IgD-negative memory B cell (primary cell): ENCODE measurements around the gene CHRM1. TPM values are rescaled to one million over a fixed set of nuclear protein-coding genes. Genes with fewer than 3 reads are reported as not detected.
A peak's percentile ranks its signal among the peaks of the same experiment; 100 is the strongest.

Experiments
- H3K27ac Mint-ChIP-seq, 3 donors: one replicate each; pipeline ENCODE4 v1.8.0; 2020 to 2022; ENCODE audit warnings: mild to moderate bottlenecking in 3 of 3, mixed read lengths in 3 of 3, moderate library complexity in 1 of 3
- H3K27me3 Mint-ChIP-seq: one replicate; pipeline ENCODE4 v1.8.0; 2021; ENCODE audit warnings: mixed read lengths
- H3K36me3 Mint-ChIP-seq: one replicate; pipeline ENCODE4 v1.8.0; 2020; ENCODE audit warnings: mild to moderate bottlenecking, mixed read lengths
- H3K4me1 Mint-ChIP-seq, 3 donors: one replicate each; pipeline ENCODE4 v1.8.0; 2020 to 2022; ENCODE audit warnings: mixed read lengths in 3 of 3, mild to moderate bottlenecking in 1 of 3
- H3K4me3 Mint-ChIP-seq, 4 donors: one replicate each; pipeline ENCODE4 v1.8.0; 2020 to 2022; ENCODE audit warnings: mild to moderate bottlenecking in 4 of 4, mixed read lengths in 4 of 4, moderate library complexity in 3 of 4
- H3K9me3 Mint-ChIP-seq, 3 donors: one replicate each; pipeline ENCODE4 v1.8.0; 2020 to 2021; ENCODE audit warnings: mixed read lengths in 3 of 3, mild to moderate bottlenecking in 1 of 3
- polyA plus RNA-seq: library from polyadenylated mRNA; unstranded; fragments of 300-500 nt; fragmentation: Illumina TruSeq; gene quantifications from one replicate; pipeline ENCODE4 v1.2.3, GENCODE V29; 2021

The CHRM1 gene
- polyA plus RNA-seq, 1 donor from 2014 or later: not detected

DNA sequence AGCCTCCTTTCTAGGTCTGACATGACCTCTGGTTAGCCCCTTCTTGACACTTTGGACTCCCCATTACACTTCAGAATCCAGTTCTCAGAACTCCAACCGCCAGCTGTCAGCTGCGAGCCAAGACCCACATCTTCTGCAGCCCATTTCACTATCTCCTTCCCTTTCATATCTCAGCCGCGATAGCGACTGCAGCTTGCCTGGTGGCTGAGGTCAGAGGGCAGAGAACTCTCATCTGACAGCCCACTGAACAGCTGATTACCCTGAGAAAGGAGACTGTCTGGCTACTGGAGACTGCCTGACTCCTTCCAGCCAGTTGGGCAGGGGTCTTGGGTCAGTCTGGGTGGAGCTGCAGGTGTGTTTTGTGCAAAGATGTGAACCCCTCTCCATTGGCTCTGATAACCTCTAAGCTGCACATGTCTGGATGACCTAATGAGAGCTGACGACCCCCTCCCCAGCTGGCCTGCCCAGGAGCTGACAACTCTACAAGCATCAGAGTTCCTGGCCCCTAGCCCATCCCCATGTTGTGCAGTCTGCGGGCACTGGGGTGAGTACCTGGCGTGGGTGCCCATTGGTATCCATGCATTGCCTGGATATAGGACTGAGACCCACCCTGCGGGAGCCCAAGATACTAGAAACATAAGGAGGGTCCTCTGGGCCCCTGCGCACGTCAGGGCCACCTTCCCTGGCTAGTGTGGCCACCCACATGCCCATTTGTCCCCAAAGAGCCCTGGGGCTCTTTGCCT is 1.1 kb downstream of the CHRM1 start:
- Mint-ChIP-seq H3K27ac (no peak overlapping the region), H3K27me3 (peaks cover 22% of the 10 kb centered on the region)

DNA sequence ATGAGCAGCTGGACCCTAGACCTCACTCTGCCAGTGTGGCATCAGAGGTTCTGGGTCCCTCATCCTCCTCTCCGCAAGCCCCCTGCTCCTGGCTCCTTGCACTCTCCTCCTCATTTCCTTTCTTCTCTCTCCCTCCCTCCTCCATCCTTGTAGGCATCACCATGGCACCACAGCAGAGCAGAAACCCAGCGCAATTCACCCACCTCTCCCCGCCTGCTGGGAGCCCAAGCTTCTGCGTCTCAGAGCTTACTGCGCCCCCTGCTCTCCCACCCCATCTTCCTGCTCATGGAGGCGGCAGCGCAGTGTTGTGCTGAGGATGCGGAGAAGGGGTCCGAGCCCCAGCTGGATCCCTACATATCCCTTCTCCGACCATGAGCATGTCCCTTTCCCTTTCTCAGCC is 1.7 kb downstream of the CHRM1 start:
- H3K4me1 Mint-ChIP-seq: peaks cover 5 to 7% (median 6%) of the 10 kb centered on the region in 3 donors
- H3K27ac Mint-ChIP-seq: no peak overlapping the region
- peaks cover 19% of the 10 kb centered on the region for H3K27me3 Mint-ChIP-seq
- H3K36me3 Mint-ChIP-seq: no peaks in the 10 kb centered on the region
- H3K9me3 Mint-ChIP-seq: no peaks in the 10 kb centered on the region
- peak overlapping the region in 1 of 4 donors; percentile 63 for H3K4me3 Mint-ChIP-seq

More for the DNA sequence above, 1.1 kb downstream of the CHRM1 start:
- Mint-ChIP-seq H3K4me3 (peak overlapping the region in 1 of 4 donors; percentile 63), H3K9me3 (no peaks in the 10 kb centered on the region), H3K36me3 (no peaks in the 10 kb centered on the region), H3K4me1 (peaks cover 5 to 7% (median 6%) of the 10 kb centered on the region in 3 donors)

DNA sequence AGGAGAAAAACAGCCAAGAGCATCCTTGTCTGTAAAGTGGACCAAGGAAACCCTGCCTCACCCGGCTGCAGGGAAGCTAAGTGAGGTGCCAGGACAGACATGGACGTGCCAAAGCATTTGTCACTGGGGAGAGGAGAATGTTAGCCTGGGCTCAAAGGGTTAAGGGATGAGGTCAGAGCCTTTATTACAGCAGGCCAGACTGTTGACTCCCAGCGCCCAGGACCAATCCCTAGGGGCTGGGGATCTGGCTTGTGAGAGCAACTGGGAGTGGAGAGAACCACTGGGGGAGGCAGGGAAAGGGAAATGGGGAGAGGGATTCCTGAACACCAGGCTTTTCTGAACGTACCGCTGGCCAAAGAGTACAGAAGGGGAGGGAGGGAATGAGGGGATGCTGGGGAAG is 2.6 kb downstream of the CHRM1 start:
- Mint-ChIP-seq H3K4me3 (no peak overlapping the region), H3K36me3 (no peaks in the 10 kb centered on the region), H3K27me3 (peaks cover 14% of the 10 kb centered on the region), H3K27ac (peak overlapping the region in 1 of 3 donors; percentile 78), H3K4me1 (peaks cover under 1 to 2% (median 2%) of the 10 kb centered on the region in 3 donors), H3K9me3 (no peaks in the 10 kb centered on the region)

DNA sequence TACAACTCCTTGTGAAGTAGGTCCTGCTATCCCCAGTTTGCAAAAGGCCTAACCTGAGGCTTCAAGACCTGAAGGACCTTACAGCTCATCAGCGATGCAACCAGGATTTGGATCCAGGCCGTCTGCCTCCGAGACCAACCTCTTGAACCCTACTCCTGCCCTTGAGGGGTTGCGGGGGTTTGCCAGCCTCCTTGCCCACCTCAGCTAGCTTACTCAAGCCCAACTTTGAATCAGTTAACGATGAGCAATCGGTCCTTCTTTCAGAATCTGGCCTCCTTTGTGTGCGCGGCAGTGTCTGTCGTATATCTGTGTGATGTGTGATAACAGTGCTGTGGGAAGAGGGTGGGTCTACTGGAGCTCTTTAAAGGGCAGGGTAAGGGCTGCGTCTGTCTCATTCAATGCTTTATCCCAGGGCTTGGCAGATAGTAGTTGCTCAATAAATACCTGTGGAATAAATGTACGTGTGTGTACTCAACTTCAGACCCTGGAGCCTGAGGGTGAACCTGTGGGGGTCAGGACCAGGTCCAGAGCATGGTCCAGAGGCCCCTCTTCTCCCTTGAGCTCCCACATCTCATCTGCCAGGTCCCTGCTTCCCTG is 3.2 kb downstream of the CHRM1 start:
- H3K36me3 Mint-ChIP-seq: no peaks in the 10 kb centered on the region
- peak overlapping the region in 1 of 3 donors; percentile 82 for H3K27ac Mint-ChIP-seq
- peaks cover 10% of the 10 kb centered on the region for H3K27me3 Mint-ChIP-seq
- H3K9me3 Mint-ChIP-seq: no peaks in the 10 kb centered on the region
- H3K4me3 Mint-ChIP-seq: no peak overlapping the region
- peaks cover 0 to 2% (median 2%) of the 10 kb centered on the region in 3 donors for H3K4me1 Mint-ChIP-seq

- no peaks in the 10 kb centered on the region for H3K9me3 Mint-ChIP-seq
These were observed 6.7 kb downstream of the CHRM1 start for GRCh38 chr11:62914416-62914815.

DNA sequence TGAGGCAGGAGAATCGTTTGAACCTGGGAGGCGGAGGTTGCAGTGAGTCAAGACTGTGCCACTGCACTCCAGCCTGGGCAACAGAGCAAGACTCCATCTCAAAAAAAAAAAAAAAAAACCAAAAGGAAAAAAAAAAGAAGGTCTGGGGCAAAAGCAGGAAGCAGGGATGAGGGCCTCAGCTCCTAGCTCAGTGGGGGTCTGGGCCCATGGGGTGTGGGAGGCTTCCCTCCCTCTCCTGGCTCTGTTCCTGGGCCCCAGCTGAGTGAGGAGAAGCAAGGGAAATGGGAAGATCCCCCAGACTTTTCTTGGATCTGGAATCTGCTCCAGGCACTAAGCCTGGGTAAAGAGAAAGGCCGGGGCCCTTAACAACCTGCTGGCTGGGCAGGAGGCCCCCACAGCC is 8.9 kb downstream of the CHRM1 start:
- Mint-ChIP-seq H3K4me1 (no peaks in the 10 kb centered on the region), H3K9me3 (no peaks in the 10 kb centered on the region), H3K36me3 (peaks cover 1% of the 10 kb centered on the region), H3K4me3 (no peak overlapping the region), H3K27me3 (peaks cover 10% of the 10 kb centered on the region), H3K27ac (no peak overlapping the region)

More at GRCh38 chr11:62914416-62914815, 6.7 kb downstream of the CHRM1 start:
- Mint-ChIP-seq H3K4me1 (no peaks in the 10 kb centered on the region), H3K27me3 (peaks cover 7% of the 10 kb centered on the region), H3K27ac (no peak overlapping the region), H3K4me3 (no peak overlapping the region), H3K36me3 (peaks cover 1% of the 10 kb centered on the region)

DNA sequence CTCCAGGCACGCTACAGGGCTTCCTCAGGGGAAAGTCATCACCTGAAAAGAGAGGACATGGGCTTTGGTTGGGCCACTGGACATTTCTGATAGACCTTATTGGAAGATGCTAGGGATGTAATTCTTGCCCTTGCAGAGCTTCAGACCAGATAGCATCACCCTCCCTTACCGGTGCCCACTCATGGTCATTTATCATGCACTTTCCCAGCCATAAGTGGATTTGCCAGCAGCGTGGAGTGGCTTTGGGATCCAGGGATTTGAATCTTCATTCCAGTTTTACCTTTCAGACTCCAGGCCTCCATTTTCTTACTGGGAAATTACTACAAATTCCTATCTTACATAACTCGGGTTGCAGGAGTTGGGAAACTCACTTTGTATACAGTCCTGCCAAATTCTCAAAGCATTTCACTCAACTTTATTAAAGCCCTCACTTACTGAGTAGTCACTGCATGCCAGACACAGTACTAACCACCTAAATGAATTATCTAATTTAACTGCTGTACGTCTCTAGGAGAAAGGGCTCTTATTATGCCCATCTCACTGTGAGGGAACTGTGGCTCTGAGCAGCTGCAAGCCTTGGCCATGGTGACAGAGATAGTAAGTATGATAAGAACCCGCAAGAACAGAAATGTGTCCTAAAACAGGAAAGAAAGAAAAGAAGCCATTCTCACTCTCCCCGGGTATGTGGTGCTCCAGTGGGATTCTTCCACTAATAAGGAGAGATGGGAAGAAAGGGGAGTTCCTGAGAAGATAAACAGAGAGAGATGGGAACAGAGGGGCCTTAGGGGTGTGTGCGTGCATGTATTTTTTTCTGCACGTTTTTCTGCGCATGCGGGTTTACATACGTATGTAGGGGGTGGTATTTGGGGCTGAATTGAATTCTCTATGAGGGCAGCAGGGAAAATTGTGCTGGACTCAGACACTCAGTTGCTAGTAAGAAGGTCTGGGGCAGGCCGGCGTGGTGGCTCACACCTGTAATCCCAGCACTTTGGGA is 9.7 kb downstream of the CHRM1 start:
- no peak overlapping the region for H3K27ac Mint-ChIP-seq
- peaks cover 13% of the 10 kb centered on the region for H3K27me3 Mint-ChIP-seq
- H3K4me3 Mint-ChIP-seq: no peak overlapping the region
- H3K36me3 Mint-ChIP-seq: peaks cover 1% of the 10 kb centered on the region
- H3K4me1 Mint-ChIP-seq: no peaks in the 10 kb centered on the region
- H3K9me3 Mint-ChIP-seq: no peaks in the 10 kb centered on the region

- Mint-ChIP-seq H3K27ac (no peak overlapping the region), H3K9me3 (no peaks in the 10 kb centered on the region), H3K4me3 (no peak overlapping the region), H3K4me1 (peaks cover under 1 to 3% (median 2%) of the 10 kb centered on the region in 3 donors), H3K27me3 (peaks cover 17% of the 10 kb centered on the region), H3K36me3 (peaks cover 1% of the 10 kb centered on the region)
These were observed 10.9 kb downstream of the CHRM1 start for GRCh38 chr11:62910141-62910882.

DNA sequence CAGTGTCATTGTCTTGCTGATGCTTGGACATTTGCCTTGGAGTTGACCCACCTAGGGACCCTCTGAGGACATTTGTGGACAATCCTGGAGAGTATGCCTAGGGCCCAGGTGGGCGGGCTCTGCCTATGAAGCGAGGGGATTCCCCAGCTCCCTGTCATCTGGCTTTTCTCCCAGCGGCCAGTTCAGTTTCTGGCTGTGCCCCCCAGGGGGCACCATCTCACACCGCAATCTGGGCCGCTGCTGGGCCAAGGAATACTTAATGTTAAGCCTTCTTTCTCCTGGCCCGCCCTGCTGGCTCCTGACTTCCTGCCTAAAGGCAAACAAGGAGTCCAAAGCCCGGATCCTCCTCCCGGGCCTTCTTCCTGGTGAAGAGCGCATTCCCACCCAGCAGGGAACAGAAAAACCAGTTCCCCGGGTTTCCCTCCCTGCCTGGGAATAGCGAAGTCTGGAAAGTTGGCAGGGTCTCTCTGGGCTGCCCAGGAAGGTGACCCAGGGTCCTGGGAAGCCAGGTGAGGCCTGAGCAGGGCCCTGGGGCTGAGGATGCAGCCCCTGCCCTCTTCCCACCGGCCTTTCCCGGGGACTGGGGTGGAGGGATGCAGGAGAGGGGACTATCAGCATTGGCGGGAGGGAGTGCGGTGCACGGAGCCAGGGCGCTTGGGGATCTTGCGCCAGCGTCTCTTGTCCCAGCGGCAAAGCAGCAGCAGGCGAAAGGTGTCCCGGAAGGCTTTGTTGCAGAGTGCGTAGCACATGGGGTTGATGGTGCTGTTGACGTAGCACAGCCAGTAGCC is 11.9 kb downstream of the CHRM1 start:
- no peak overlapping the region for H3K4me3 Mint-ChIP-seq
- H3K27ac Mint-ChIP-seq: no peak overlapping the region
- peaks cover 3 to 4% (median 4%) of the 10 kb centered on the region in 3 donors for H3K4me1 Mint-ChIP-seq
- H3K9me3 Mint-ChIP-seq: no peaks in the 10 kb centered on the region
- peaks cover 17% of the 10 kb centered on the region for H3K27me3 Mint-ChIP-seq
- H3K36me3 Mint-ChIP-seq: peaks cover 1% of the 10 kb centered on the region

DNA sequence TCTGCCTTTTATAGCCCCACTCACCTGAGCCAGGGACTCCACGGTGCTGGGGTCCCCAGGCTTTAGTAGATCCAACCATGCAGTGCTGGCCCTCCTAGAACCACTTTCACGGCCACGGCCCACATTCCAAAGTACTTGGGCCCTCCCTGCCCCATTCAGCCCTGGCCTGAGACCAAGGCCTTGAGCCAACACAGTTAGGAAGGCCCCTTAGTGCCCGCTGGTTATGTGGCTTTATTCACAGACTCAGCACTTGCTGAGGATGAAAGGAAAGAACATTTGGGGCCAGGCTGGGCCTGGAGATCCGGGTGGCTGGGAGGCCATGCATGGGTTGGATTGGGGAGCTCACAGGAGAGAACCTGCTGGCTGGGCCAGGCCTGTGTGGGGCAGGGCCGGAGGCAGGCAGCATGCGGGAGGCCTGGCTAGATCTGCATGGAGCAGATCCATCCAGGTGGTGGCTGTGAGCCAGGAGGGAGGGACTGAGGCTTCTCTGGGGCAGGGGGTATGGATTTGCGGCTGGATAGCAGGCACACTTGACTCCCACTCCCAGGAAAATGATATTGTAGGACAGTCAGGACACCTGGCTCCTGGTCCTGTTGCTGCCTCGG is 12.6 kb downstream of the CHRM1 start:
- H3K4me3 Mint-ChIP-seq: no peak overlapping the region
- peaks cover 1% of the 10 kb centered on the region for H3K36me3 Mint-ChIP-seq
- H3K4me1 Mint-ChIP-seq: peaks cover 3 to 4% (median 4%) of the 10 kb centered on the region in 3 donors
- no peak overlapping the region for H3K27ac Mint-ChIP-seq
- peaks cover 19% of the 10 kb centered on the region for H3K27me3 Mint-ChIP-seq
- no peaks in the 10 kb centered on the region for H3K9me3 Mint-ChIP-seq

GRCh38 chr11:62905927-62906531 is 15.1 kb downstream of the CHRM1 start:
- Mint-ChIP-seq H3K27me3 (peaks cover 13% of the 10 kb centered on the region), H3K4me1 (peaks cover 3 to 4% (median 4%) of the 10 kb centered on the region in 3 donors), H3K9me3 (no peaks in the 10 kb centered on the region), H3K27ac (no peak overlapping the region), H3K4me3 (no peak overlapping the region), H3K36me3 (no peaks in the 10 kb centered on the region)

DNA sequence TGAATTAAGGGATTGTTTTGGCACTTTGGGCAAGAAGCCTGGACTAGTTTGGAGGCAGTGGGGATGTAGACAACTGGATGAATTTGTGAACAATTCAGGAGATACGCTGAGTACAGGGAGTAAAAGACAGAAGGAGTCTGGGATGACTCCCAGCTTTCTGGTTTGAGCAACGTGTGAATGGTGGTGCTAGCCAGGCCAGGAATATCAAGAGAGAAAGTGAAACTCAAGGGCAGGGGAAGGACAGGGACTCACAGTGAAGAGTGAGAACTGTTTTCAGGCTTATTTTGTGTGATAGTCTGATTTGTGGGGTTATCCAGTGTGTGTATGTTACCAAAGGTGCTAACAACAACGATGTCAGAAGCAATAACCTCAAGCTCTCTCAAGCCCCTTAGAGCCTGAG is 15.9 kb downstream of the CHRM1 start:
- no peak overlapping the region for H3K4me3 Mint-ChIP-seq
- no peaks in the 10 kb centered on the region for H3K36me3 Mint-ChIP-seq
- no peaks in the 10 kb centered on the region for H3K9me3 Mint-ChIP-seq
- peaks cover 20% of the 10 kb centered on the region for H3K27me3 Mint-ChIP-seq
- H3K4me1 Mint-ChIP-seq: peaks cover 3 to 4% (median 4%) of the 10 kb centered on the region in 3 donors
- H3K27ac Mint-ChIP-seq: no peak overlapping the region

DNA sequence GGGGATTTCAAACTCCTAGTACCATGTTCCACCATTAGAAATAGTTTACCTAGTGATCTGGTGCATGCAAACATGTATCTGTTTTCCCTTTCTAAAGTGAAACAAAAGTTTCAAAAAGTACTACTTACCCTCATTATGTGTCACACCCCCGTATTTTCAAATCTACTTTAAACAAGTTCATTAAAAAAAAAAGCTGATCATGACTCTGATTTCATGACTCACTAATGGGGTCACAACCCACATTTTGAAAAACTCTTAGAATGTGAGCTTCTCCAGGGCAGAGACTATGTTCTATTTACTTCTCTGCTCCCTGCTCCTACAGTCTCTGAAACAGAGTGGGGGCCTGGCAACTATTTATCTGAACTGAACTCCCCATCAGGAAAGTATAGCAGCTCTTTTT is 18.2 kb downstream of the CHRM1 start:
- no peak overlapping the region for H3K4me3 Mint-ChIP-seq
- no peaks in the 10 kb centered on the region for H3K9me3 Mint-ChIP-seq
- H3K27me3 Mint-ChIP-seq: peaks cover 22% of the 10 kb centered on the region
- H3K4me1 Mint-ChIP-seq: peaks cover 3 to 4% (median 4%) of the 10 kb centered on the region in 3 donors
- H3K27ac Mint-ChIP-seq: no peak overlapping the region
- H3K36me3 Mint-ChIP-seq: no peaks in the 10 kb centered on the region
